GM19452 (cell line): ENCODE data around the gene ITFG1.

Source experiments
- ATAC-seq: cut with Tn5 transposase; IDR thresholded peaks from one replicate; pipeline ENCODE4 v1.9.1; 2021; ENCODE audit not compliant: unreplicated experiment

Gene ITFG1

DNA sequence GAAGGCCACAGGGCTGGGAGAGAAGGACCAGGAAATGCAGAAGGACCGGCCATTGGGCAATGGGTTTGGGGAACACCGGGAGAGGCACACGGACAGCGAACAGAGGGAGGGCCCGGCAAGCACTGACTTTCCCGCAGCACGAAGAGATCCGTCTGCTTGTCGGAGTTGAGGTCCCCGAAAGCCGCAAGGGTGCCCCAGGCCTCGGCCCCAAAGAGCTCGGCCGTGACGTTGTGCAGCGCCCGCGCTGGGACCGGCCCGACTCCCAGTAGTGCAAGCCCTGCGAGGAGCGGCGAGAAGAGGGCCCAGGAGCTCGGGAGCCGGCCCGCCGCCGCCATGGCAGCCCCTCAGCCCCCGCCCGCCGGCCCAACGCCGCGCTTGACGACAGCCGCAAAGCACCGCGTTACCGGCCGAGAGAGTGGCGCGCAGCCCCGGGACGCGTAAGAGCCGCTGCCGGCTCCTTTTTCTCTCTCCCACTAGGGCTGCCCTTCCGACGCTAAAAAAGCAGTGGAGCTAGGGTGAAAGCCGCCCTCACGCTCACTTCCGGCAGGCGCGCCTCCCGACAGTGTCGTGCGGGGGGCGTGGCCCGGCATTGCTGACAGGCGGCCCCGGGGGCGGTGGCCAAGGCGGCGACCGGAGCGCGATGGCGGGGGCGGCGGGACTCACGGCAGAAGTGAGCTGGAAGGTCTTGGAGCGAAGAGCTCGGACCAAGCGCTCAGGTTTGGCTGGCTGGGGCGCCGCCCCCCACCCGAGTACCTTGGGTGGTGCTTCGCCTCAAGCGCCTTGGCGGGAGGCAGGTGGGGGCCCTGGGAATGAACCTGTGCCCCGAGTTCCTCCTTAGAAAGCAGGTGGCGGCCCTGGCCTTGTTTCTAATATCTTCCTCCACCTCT is at the start of gene ITFG1, which contains the start of gene PHKB:
Gene ITFG1, minus strand, starts transcription at position 353 of the 887 bp plus-strand sequence. Its CDS starts 18 bp downstream, at position 335.
Gene PHKB, plus strand, starts transcription at position 621 of the 887 bp plus-strand sequence. Its CDS starts 20 bp downstream, at position 641.
- peak; percentile 75 for ATAC-seq

DNA sequence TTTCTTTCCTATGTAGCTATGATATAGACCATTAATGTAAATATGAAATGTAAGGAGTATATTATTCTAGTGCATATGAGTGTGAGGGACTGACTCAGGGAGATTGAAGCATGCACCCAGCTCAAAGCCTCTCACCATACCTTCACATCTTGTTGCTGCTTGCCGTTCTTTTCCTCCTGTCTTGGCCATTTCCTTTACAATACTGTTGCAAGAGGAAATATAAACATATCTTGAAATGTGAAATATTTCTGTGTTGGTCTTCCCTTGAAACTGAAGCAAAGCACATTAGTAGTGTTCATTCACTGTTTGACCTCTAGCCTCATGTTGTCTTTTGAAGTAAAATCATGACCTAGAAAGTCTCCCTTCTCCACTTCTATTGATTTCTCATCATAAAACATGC is 46.8 kb upstream of the ITFG1 start:
- ATAC-seq = no peak

DNA sequence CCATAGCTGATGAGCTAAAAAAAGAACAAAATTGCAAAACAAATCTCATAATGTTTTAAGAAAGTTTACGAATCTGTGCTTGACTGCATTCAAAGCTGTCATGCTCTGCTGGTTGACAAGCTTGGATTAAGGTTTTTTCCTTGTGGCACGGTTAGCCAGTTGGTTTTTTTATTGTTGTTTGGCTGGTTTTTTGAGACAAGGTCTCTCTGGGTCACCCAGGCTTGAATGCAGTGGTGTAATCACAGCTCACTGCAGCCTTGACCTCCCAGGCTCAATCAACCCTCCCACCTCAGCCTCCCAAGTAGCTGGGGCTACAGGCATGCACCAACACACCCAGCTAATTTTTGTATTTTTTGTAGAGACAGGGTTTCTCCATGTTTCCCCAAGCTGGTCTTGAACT is 45.9 kb upstream of the ITFG1 start:
- no peak for ATAC-seq

DNA sequence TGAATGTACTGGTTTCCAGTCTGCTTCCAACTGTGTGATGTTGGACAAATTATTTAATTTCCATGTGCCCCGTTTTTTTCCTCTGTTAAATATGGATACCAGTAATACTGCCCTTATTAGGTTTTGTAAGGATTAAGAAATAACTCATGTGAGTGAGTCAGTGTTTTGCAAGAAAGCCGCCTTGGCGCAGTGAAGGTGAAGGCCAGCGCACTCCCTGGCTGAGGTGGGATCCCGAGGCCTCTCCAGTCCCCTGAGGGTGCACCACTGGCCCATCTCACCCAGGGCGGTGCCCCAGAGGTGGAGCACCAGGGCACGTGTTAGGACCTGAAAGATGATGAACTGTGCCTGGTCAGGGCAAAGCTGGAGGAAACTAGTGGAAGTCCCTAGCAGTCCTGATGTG is 43.7 kb upstream of the ITFG1 start:
- ATAC-seq = no peak

DNA sequence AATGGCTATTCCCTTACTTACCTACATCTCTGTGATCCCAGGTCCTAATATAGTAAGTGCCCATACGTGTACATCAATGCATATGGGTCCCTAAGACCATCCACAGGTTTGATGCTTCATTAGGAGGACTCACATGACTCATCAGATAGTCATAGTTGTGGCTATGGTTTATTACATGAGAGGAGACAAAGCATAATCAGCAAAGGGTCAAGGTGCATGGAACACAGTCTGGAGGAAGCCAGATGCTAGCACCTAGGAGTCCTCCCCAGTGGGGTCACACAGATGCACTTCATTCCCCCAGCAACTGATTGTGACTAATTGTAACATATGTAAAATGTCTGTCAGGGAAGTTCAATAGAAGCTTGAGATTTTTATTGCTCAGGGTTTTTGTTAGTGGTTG is 43.1 kb upstream of the ITFG1 start:
- no peak for ATAC-seq

DNA sequence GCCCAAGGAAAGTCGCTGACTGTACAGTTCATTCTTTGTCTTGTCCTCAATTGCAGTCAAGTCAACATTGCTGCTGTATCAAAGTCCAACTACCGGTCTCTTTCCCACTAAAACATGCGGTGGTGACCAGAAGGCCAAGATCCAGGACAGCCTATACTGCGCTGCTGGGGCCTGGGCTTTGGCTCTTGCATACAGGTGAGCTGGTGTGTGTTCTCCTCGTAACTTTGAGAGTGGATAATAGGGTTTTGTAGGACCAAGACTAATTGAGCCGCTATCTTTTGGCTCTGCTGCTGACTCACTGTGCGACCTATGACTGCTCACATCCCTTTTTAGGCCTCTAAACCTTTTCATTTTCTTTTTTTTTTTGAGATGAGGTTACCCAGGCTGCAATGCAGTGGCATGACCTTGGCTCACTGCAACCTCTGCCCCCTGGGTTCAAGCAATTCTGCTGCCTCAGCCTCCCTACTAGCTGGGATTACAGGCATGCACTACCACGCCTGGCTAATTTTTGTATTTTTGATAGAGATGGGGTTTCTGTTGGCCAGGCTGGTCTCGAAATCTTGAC is 38.9 kb upstream of the ITFG1 start:
- ATAC-seq = no peak

DNA sequence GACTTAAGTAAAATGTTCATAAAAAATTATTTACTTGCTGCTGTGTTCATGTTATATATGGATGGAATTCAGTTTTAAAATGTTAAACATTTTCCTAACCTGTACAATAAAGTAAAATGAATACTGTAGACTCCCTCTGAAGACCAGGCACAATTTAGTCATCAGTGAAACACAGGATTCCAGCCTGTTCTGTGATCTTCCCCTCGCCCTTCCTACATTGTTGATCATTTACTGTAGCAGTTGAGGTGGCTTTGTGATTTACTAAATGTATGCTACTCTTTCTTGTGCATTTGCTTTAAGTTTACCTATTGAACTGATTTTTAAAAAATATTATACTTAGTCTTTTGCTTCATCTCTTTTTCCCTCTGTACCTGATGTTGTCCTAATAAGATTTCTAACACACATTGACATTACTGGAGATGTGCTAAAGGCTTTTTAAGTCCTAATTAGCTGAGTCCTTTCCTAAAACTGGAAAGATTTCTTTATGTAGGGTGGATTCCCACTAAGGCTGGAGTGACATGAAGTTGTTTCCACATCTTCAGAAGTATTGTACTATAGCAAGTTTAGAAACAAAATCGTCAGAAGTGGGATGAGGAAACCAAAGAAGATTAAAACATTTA is 38.3 kb upstream of the ITFG1 start:
- ATAC-seq = no peak

DNA sequence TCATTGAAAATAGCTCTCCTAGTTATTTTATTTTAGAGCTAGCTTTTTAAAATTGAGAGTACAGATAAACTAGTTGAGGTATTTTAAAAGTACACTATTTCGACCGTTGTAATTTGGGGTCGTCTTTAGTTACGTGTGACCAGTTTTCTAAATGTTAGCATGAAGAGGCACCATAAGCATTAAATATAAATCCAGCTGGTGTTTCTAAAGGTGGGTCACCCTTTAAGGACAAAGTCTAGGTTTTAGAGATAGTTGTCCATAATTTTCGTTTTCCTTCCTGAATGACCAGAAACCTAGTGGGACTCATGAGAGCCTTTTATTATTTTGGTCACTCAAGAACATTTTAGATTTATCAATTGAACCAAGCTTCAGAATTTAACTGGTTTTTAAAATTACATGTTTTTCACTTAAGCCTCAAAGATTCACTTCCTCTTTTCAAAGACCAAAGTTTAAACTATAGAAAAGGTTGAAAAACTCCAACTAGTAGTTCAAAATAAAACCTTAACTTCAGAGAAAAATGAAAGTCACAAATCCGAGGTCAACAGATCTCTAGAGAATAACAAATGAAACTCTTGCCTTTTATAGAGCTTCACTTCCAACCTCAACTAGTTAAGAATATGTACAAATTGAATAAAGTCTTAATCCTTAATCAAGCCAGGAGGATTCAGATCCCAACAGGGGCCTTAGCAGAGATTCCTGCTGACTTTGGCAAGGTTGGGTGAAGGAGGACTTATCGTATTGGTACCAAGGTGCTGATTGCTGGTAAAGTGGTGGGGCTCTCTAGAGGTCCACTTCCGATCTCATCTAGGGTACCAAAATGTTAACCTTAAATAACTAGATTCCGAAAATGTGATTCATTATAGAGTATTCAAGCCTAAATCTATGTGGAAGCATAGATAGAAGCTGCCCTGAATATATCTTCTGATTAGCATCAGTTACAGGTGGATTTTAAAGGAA is 32.8 kb upstream of the ITFG1 start:
- ATAC-seq = peak; percentile 52

DNA sequence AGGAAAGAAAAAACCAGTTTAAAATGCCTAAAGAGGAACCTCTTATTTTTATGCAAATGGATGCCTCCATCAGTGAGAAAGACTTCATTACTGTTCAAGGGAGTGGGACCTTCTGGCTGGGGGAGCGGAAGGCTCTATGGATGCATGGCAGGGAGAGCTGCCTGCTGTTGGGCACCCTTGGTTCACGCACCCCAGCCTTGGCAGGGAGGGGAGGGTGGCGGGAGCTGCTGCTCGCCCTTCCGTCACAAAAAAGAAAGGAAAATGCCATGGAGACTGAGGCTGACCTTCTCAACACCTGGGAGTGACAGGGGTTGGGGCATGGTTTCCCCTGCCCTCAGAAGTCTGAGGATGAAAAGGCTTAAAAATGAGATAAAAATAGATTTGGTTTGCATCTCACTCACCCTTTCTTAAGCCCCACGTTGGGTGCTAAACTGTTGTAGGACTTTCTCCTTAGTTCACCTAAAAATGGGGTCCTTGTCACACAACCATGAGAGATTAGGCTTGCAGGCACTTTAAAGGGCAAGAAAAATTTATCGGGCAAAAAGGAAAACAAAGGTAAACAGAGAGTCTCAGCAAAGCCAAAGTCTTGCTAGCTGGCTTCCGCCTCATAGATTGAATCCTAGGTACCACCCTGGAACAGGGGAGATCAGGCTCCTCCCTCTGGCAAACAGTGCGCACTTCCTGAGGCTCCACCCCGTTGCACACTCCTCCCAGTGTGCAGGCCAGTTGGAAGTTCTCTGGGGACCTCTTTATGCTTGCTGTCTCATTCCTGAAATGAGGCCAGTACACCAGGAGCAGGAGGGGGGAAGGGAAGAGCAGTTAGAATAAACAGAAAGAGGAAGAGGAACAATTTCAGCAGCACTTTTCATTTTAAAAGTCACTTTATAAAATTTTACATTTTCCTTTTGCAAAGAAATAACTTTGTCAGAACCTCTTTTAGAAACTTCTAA is 31.8 kb upstream of the ITFG1 start:
- ATAC-seq = peak; percentile 82

DNA sequence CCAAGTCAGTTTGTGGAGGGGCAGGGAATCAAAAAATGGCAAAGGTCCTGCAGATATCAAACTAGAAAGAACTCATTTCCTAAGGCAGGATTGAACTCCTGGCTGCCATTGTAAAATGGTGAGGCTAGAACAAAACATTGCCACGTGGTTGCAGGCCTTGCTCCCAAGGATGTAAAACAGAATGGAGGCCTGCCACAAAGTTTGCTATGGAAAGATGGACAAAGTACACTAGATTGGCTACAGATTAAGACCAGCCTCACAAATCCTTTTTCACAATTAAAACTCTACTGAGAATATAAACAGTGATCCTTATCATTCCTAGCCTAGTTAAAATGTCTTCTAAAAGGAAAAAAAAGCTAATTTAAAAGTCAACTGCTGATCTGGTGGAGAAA is 31.2 kb upstream of the ITFG1 start:
- ATAC-seq = no peak

DNA sequence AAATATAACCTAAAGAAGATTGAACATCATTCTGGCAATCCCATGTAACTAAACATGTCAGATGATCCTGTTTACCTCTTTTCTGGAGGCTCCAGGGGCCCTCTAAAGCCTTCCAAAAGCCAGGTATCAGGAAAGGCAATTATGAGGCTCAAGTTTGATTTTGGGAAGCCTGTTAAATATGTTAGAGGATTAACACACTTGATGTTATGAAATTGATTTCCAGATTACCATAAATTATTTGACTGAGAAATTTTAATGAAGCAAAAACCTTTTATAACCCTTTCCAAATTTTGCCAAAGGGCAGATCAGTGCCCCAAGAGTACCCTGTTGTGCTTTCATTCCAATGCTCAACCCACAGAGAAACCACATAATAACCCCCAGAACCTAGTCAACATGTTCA is 29.6 kb upstream of the ITFG1 start:
- no peak for ATAC-seq

DNA sequence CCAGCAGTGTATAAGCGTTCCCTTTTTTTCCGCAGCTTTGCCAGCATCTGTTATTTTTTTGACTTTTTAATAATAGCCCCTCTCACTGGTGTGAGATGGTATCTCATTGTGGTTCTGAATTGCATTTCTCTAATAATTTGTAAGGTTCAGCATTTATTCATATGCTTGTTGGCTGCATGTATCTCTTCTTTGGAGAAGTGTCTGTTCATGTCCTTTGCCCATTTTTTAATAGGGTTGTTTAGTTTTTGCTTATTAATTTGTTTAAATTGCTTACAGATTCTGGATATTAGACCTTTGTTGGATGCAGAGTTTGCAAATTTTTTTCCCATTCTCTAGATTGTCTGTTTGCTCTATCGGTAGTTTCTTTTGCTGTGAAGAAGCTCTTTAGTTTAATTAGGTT is 27.2 kb upstream of the ITFG1 start:
- no peak for ATAC-seq

DNA sequence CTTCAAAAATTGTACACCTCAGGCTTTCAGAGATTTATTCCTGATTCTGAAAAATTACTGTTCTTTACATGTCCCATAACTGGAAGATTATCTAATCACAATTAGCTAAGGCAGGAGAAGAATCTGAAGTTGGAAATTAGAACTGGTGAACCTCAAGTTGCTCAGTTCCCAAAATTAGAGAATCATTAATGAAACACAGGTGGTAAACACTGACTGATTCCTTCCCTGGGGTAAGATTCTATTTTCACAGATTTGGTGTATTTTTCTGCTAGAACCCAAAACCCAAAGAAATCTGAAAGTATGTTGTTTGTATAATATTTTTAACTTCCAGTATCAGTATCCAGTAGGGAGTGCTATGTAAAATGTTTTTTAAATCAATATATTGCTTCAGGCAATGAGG is 26.0 kb upstream of the ITFG1 start:
- peak; percentile 58 for ATAC-seq

DNA sequence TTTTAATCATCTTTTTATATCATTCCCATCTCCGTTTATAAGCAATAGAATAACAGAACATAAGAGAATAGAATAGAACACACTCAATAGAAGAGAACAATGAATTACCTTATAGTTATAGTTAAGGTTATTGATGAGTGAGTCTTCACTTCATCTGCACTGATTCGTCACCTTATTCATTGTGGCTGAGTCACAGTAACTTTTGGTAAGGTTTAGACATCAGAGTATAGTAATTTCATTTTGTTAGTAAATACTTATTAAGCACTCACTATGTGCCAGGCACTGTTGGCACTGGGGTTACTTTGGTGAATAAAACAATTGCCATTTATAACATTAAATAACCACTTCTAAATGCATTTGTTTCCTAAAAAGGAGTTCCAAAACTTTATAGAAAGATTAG is 22.8 kb upstream of the ITFG1 start:
- no peak for ATAC-seq

DNA sequence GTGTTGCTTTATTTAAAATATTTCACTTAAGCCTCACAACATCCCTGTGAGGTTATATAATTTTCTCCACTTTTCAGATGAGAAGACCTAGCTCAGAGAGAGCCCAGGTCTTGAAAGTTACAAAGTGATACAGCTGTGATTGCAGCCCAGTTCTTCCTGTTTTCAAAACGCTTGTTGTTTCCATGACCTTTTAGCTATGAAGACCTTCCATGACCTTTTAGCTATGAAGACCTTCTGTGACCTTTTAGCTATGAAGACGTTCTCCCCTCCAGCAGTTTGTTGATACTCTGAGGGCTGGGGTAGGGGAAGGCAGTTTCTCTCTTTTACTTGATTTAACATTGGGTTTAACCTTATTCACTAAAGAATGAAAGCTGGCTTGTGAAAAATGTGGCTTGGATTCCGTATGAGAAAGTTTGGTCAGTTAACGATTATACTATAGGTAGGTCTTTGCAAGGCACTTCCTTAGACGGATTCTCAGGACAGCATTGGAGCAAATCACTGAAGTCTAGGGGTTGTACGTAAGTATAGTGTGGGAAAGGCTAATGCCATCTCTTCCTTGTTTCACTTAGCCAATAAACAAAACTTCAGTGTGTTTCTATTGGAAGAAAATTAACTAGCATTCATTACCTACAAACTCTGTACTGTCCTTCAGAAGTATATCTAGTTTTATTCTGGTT is 21.0 kb upstream of the ITFG1 start:
- peak; percentile 54 for ATAC-seq

DNA sequence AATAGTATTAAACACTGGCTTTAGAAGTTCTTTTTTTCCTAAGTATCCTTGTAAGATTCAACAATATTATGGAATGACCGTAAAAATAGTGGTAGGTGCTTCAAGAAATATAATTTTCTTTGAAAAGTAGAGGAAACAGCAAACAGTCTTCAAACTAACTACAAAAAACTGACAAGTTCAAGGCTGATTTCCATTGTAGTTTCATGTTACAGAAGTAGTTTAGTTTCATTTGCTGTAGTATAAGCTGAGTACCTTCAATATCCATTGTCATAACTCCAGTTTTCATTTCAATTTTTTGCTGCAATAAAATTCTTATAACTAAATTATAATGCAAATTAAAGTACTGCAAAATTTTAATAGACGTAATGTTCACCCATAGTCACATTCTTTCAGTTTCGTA is 19.5 kb upstream of the ITFG1 start:
- no peak for ATAC-seq

DNA sequence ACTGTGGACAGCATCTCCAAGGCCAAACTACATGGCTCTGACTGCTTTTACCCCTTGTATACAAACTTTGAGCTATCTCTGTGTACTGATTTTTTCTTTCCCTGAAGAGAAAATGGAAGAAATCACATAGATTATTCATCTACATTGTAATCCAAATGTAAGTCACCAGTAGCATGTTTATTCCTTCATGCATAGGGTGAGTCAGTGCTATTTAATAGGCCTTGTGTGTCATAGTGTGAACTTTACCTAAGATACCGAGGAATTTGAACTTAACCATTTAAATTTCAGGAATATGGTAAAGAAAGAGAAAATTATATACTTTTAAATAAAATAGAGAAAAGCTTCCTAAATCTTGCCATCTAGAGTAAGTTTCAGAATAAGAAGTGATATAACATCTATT is 16.8 kb upstream of the ITFG1 start:
- ATAC-seq = no peak

DNA sequence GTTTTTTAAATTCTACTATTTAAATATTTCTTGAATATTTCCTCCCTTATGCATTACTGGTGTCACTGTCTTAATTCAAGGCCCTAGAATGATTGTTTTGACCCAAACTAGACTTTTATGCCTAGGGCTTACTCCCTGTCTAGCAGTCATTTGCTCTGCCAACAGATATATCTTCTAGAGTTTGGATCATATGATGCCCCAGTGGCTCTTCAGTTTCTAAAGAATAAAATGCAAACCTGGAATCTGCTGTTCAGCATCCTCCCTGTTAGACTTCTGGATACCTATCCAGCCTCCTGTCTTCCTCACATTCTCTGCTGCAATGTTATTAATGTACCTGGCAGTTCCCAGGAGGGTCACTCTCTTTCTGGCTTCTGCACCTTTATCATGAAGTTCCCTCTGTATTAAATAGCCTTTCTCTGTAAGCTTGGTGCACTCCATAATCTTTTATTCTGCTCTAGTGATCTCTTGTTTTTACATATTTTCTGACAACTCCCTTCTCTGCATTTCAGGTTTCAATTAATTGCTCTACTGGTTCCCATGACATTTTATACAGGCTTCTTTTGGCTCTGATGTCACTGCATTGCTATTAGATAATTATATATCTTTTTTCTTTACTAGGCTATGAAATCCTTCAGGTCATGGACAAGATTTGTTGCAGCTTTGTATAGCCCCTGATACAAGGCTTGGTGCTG is 15.9 kb upstream of the ITFG1 start:
- ATAC-seq = no peak

DNA sequence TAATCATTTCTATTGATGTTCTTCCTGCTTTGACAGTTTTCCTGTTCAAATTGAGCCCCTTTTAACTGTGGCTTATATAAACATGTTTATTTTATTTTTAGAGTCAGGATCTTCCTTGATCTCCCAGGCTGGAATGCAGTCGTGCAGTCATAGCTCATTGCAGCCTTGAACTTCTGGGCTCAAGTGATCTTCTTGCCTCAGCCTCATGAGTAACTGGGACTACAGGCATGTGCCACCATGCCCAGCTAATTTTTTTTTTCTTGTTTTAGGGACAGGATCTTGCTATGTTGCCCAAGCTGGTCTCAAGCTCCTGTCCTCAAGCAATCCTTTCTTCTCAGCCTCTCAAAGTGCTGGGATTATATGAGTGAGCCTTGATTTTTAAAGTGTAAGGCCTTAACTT is 14.9 kb upstream of the ITFG1 start:
- no peak for ATAC-seq
